Measurements from ENCODE around the gene FOXI2.

The FOXI2 gene

DNA sequence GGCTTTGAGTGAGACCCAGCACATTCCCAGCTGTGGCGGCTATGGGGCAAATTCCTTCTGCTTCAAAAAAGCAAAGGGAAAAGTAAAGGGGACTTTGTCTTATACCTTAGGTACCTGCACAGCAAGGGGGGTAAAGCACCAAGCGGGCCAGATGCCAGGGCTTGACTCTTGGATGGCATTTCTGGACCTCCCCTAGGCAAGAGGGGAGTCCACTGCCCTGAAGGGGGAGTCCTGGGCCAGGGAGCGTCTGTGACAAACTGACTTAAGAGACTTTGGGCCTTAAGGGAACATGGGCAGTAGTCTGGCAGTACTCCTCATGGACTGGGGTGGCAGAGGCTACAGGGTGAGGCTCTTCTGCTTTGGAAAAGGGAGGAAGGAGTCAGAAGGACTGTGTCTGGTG is 16.1 kb upstream of the FOXI2 start:
- TF ChIP-seq, protein P1, sequence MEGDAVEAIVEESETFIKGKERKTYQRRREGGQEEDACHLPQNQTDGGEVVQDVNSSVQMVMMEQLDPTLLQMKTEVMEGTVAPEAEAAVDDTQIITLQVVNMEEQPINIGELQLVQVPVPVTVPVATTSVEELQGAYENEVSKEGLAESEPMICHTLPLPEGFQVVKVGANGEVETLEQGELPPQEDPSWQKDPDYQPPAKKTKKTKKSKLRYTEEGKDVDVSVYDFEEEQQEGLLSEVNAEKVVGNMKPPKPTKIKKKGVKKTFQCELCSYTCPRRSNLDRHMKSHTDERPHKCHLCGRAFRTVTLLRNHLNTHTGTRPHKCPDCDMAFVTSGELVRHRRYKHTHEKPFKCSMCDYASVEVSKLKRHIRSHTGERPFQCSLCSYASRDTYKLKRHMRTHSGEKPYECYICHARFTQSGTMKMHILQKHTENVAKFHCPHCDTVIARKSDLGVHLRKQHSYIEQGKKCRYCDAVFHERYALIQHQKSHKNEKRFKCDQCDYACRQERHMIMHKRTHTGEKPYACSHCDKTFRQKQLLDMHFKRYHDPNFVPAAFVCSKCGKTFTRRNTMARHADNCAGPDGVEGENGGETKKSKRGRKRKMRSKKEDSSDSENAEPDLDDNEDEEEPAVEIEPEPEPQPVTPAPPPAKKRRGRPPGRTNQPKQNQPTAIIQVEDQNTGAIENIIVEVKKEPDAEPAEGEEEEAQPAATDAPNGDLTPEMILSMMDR (IDR thresholded peaks at IDR 0.05; ENCODE audit: insufficient read depth, low read length, poor library complexity, severe bottlenecking) = no peak
- no peak overlapping the region for H3K4me3 ChIP-seq (replicated peaks; ENCODE audit: low read depth, low read length)
- DNase-seq (ENCODE audit: extremely low read depth, insufficient read length) = no peak
- H3K27me3 ChIP-seq (replicated peaks; ENCODE audit: control insufficient read depth, insufficient read depth, low read length) = no peaks in the 10 kb centered on the region
- no peaks in the 10 kb centered on the region for H3K36me3 ChIP-seq (ENCODE audit: control insufficient read depth, insufficient read depth, low read length)

DNA sequence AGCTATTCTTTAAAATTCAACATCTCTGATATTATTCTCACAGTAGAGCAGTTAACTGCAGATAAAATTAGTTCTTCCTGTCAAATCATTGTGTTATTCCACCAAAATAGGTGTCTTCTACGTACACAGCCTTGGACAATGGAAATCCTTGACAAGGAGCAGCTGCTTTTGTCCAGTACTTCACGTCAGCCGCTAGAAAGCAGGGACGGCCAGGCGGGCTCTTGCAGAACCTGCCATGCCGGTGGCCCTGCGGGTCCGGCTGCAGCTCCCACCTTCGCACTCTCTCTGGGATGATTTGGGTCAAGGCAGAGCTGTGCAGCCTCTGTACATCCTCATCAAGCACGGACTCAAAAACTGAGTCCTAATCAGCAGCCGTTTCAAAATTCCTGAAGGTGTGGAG is 2.2 kb upstream of the FOXI2 start:
- Histone ChIP-seq H3K4me3 (replicated peaks; ENCODE audit: low read depth, low read length) (no peak overlapping the region), H3K27me3 (replicated peaks; ENCODE audit: control insufficient read depth, insufficient read depth, low read length) (no peaks in the 10 kb centered on the region), H3K36me3 (ENCODE audit: control insufficient read depth, insufficient read depth, low read length) (no peaks in the 10 kb centered on the region)
- TF ChIP-seq, protein P1 (IDR thresholded peaks at IDR 0.05; ENCODE audit: insufficient read depth, low read length, poor library complexity, severe bottlenecking) = no peak
- DNase-seq (ENCODE audit: extremely low read depth, insufficient read length) = no peak

DNA sequence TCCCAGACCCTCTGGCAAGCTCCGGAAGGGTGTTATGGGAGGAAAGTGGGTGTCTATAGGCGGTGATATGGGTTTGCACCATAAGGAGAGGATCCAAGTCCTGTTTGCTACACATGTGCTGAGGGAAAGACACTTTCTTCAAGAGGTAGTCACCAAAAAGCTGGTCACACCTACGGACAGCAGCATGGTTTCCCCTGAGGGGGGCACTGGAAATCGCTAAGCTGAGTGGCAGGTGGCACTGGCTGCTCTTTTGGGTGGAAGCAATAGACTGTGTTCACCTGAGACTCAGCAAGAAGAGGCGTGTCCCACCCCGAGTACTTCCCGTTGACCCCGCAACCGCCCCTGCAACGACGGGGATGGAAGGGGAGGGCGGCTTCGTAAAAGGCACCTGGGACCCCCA is 1.8 kb upstream of the FOXI2 start:
- Histone ChIP-seq H3K36me3 (ENCODE audit: control insufficient read depth, insufficient read depth, low read length) (no peaks in the 10 kb centered on the region), H3K4me3 (replicated peaks; ENCODE audit: low read depth, low read length) (no peak overlapping the region), H3K27me3 (replicated peaks; ENCODE audit: control insufficient read depth, insufficient read depth, low read length) (no peaks in the 10 kb centered on the region)
- DNase-seq (ENCODE audit: extremely low read depth, insufficient read length) = no peak
- TF ChIP-seq, protein P1 (IDR thresholded peaks at IDR 0.05; ENCODE audit: insufficient read depth, low read length, poor library complexity, severe bottlenecking) = no peak

DNA sequence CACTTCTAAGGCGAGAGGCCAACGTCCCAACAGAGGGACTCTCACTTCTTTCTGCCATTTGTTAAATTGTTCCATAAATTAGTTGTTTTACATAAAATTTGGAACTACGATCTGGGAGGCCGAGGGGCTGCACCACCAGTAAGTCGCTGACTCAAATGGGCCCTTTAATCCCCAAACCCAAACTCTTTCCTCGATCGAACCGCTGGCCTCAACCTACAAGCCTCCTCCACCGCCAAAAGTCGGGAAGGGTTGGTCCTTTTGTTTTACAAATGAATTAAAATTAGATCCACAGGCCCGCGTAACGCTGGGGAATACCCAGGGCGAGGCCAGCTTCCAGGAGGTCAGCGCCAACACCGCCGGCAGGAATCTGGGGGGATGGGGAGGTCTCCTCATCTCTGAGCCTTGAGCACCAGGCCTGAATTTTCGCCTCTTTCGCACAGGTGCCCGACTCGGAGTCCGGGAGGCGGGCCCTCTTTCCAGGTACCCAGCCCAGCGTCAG is 1.2 kb upstream of the FOXI2 start:
- no peaks in the 10 kb centered on the region for H3K27me3 ChIP-seq (replicated peaks; ENCODE audit: control insufficient read depth, insufficient read depth, low read length)

DNA sequence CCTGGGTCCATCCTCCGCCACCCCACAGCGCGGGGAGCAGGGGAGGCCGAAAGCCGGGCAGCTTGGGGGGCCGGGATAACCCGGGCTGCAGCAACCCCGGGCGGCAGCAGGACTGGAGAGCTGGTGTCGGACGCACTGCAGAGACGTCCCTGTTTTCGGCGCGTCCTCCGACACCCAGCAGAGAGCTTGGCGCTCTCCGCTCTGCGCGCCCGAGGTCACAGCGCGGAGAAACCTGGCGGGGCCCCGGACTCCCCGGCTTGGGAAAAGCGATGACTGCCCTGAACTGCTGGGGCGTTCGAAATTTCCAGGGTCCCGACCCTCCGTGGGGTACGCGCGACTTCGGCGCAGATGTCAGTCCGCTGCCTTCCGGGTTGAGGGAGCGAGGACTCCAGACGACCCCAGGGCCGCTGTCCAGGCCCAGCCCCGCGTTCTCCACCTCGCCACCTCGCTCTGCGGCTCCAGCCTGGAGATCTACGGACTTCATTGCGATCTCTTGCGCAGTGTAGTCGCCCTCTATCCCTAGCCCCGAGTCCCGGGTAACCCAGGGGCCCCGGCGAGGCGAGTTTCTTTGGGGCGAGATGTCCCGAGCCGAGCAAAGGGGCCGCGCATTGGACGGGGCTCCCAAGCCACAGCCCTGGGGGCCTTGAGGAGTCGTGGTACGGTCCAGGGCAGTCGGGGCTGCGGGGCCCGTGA is 617 bp upstream of the FOXI2 start:
- no peaks in the 10 kb centered on the region for H3K27me3 ChIP-seq (replicated peaks; ENCODE audit: control insufficient read depth, insufficient read depth, low read length)
- no peak for DNase-seq (ENCODE audit: extremely low read depth, insufficient read length)
- TF ChIP-seq, protein P1 (IDR thresholded peaks at IDR 0.05; ENCODE audit: insufficient read depth, low read length, poor library complexity, severe bottlenecking) = no peak
- no peak overlapping the region for H3K4me3 ChIP-seq (replicated peaks; ENCODE audit: low read depth, low read length)
- no peaks in the 10 kb centered on the region for H3K36me3 ChIP-seq (ENCODE audit: control insufficient read depth, insufficient read depth, low read length)

More for the DNA sequence above, 1.2 kb upstream of the FOXI2 start:
- no peak for DNase-seq (ENCODE audit: extremely low read depth, insufficient read length)
- Histone ChIP-seq H3K4me3 (replicated peaks; ENCODE audit: low read depth, low read length) (no peak overlapping the region), H3K36me3 (ENCODE audit: control insufficient read depth, insufficient read depth, low read length) (no peaks in the 10 kb centered on the region)
- TF ChIP-seq, protein P1 (IDR thresholded peaks at IDR 0.05; ENCODE audit: insufficient read depth, low read length, poor library complexity, severe bottlenecking) = no peak
